ENCODE measurements around the gene LILRA1. TPM values are rescaled to one million over a fixed set of nuclear protein-coding genes. Genes with fewer than 3 reads are reported as not detected.

Gene LILRA1
- total and polyA plus RNA-seq, 8 donors, result 0.45 to 13.5 (median 0.58) TPM

DNA sequence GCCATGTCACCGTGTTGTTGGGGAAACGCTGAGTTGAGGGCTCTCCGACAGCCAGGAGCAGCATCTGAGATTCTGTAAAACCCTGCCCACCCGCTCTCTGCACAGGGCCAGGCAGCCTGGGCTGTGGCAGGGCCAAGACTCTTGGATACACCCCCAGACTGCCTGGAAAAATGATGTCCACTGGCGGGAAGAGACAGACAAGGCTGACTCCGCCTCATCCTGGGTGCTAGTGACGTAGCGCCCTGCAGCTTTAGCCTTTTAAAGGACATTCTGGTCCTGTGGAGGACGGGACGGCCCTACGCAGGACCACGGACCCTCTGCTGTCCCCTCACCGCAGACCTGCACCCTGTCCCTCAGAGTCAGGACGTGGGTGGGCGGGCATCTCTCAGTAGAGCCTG is 40.5 kb upstream of the LILRA1 start:
- Histone ChIP-seq H3K4me3 (no peak overlapping the region), H3K4me1 (no peaks in the 10 kb centered on the region), H3K9me3 (no peaks in the 10 kb centered on the region), H3K27me3 (peaks cover 0 to 39% of the 10 kb centered on the region in 2 donors), H3K27ac (no peak overlapping the region), H3K36me3 (no peaks in the 10 kb centered on the region)
- intact Hi-C loops (cut with DNase I), result no loop called here
- no peak for DNase-seq
- no peak for ATAC-seq
- TF ChIP-seq, protein P1, sequence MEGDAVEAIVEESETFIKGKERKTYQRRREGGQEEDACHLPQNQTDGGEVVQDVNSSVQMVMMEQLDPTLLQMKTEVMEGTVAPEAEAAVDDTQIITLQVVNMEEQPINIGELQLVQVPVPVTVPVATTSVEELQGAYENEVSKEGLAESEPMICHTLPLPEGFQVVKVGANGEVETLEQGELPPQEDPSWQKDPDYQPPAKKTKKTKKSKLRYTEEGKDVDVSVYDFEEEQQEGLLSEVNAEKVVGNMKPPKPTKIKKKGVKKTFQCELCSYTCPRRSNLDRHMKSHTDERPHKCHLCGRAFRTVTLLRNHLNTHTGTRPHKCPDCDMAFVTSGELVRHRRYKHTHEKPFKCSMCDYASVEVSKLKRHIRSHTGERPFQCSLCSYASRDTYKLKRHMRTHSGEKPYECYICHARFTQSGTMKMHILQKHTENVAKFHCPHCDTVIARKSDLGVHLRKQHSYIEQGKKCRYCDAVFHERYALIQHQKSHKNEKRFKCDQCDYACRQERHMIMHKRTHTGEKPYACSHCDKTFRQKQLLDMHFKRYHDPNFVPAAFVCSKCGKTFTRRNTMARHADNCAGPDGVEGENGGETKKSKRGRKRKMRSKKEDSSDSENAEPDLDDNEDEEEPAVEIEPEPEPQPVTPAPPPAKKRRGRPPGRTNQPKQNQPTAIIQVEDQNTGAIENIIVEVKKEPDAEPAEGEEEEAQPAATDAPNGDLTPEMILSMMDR (IDR thresholded peaks at IDR 0.05), result no peak

DNA sequence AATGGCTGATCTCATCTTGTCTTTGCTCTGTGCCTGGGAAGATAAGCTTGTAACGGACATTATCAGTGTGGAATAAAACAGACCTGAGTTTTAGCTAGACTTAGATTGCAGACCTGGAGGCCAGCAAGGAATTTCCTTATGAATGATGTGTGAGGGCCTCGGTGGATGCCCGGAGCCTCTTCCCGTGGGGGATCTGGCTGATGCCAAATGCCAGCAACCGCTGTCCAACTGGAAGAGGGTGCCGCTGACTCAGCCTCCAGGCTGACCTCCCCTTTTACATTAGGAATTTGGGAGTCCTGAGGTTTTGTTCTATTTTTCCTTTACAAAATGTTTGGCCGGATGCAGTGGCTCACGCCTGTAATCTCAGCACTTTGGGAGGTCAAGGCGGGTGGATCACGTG is 39.4 kb upstream of the LILRA1 start:
- DNase-seq, result no peak
- intact Hi-C loops (cut with DNase I), result no loop called here
- Histone ChIP-seq H3K36me3 (no peaks in the 10 kb centered on the region), H3K27ac (no peak overlapping the region), H3K27me3 (peaks cover 0 to 49% of the 10 kb centered on the region in 2 donors), H3K4me1 (no peaks in the 10 kb centered on the region), H3K9me3 (no peaks in the 10 kb centered on the region), H3K4me3 (no peak overlapping the region)
- TF ChIP-seq, protein P1 (IDR thresholded peaks at IDR 0.05), result no peak
- ATAC-seq, result no peak

- DNase-seq, result no peak
- no peaks in the 10 kb centered on the region for H3K36me3 ChIP-seq
- H3K9me3 ChIP-seq, result no peaks in the 10 kb centered on the region
- H3K27me3 ChIP-seq, result peaks cover 0 to 53% of the 10 kb centered on the region in 2 donors
- H3K4me3 ChIP-seq, result no peak overlapping the region
- no peaks in the 10 kb centered on the region for H3K4me1 ChIP-seq
- TF ChIP-seq, protein P1 (IDR thresholded peaks at IDR 0.05), result no peak
- ATAC-seq, result no peak
- no peak overlapping the region for H3K27ac ChIP-seq
- intact Hi-C loops (cut with DNase I), result no loop called here
Observed at GRCh38 chr19:54554896-54555295, 38.5 kb upstream of the LILRA1 start.

- Histone ChIP-seq H3K4me3 (no peak overlapping the region), H3K36me3 (no peaks in the 10 kb centered on the region), H3K27me3 (peaks cover 0 to 62% of the 10 kb centered on the region in 2 donors), H3K27ac (no peak overlapping the region), H3K4me1 (no peaks in the 10 kb centered on the region), H3K9me3 (no peaks in the 10 kb centered on the region)
- no peak for DNase-seq
- intact Hi-C loops (cut with DNase I), result no loop called here
- TF ChIP-seq, protein P1 (IDR thresholded peaks at IDR 0.05), result no peak
- no peak for ATAC-seq
Observed at GRCh38 chr19:54556194-54556593, 37.2 kb upstream of the LILRA1 start.

DNA sequence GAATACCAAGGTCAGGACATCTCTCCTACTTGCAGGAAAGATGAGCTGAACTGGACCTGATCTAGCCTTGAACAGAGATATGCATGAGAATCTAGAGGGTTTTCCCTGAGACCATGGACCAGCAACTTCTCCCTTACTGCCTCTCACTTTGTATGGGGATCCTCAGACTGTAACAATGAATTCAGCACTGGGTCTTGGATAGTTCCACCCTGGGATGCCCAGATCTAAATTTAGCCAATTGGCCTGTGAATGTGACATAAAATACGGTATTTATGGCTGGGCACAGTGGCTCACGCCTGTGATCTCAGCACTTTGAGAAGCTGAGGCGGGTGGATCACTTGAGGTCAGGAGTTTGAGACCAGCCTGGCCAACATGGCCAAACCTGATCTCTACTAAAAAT is 35.1 kb upstream of the LILRA1 start:
- H3K4me3 ChIP-seq, result no peak overlapping the region
- no peaks in the 10 kb centered on the region for H3K4me1 ChIP-seq
- no peak for DNase-seq
- H3K36me3 ChIP-seq, result no peaks in the 10 kb centered on the region
- H3K27me3 ChIP-seq, result peaks cover 0 to 60% of the 10 kb centered on the region in 2 donors
- no peak for ATAC-seq
- no peaks in the 10 kb centered on the region for H3K9me3 ChIP-seq
- TF ChIP-seq, protein P1 (IDR thresholded peaks at IDR 0.05), result no peak
- intact Hi-C loops (cut with DNase I), result no loop called here
- no peak overlapping the region for H3K27ac ChIP-seq
